GOT3 (cell line): ENCODE results near the gene MYLK.
"Not testable (repeated sequence)": the region's sequence is repeated elsewhere in the genome, so short reads cannot be mapped to it uniquely, and the experiment has no call there.

Source experiments
- DNase-seq: peaks from one replicate; lab custom pipeline; 2025; ENCODE audit warnings: mixed read lengths; lab: John Stamatoyannopoulos, UW

MYLK gene

GRCh38 chr3:123750659-123751420 lies 133.3 kb downstream of the MYLK start:
- no peak for DNase-seq

- no peak for DNase-seq
These were observed 133.9 kb downstream of the MYLK start for GRCh38 chr3:123750209-123750608.

DNA sequence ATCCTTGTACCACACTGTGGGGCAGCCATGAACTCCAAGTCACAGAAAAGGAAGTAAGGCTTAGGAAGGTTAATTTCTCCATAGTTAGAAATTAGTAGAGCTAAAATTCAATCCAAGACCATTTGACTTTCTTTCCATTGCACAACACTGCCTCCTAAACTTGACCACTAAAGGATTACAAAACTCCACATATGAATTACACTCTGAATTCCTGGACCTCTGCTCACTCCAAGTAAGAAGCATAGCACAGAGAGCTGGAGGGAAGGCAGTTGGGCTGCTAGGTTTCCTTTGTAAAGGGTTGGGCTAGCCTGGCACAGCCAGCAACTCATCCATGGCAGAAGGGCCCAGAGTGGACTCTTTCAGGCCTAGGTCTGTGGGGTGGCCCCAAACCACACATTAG lies 134.4 kb downstream of the MYLK start:
- DNase-seq: no peak

DNA sequence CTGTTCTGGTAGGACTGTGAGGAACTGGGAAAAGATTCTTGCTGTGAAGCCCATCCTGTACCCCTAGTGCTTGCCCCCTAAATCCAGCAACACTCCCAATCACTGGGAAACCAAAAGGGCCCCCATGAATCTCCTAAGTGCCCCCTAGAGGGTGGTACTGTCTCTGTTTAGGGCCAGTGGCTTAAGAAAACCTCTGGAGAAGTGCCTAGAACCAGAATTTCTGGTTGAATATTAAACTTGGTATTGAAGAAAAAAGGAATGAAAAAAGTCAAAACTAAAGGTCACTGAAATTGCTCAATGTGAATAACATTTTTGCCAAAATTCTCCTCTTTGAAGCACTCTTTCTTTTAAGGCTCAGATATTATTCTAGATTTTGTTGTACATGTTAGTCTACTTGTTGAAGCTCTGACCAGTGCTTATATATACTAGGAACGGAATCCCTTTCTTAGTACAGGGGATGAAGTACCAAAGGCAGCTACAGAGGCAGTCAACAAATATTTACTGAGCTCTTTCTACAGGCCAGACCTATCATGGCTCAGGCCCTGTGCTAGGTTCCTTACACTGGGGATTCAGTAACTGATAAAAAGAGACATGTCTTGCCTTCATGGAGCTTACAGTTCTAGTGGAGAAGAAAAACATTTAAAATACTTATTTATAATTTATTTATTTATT lies 138.8 kb downstream of the MYLK start:
- DNase-seq: no peak

DNA sequence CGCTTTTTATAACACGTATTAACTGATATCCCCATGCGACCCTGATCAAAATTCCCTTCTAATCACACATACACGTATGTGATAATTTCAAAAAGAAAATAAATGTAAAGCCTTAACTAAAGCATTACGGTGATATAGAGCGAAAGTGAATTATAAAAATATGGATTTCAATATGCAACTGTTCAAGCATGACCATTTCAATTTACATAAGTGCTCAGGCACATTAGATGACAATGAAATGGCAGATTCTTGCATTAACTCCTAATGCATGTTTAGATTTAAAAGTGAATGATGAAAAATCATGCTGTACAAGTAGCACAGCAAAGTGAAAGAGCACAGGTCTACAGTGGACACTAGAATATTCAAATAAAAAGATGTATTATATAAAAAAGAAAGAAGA lies 140.1 kb downstream of the MYLK start:
- DNase-seq: no peak

- DNase-seq: no peak
These were observed 141.0 kb downstream of the MYLK start for GRCh38 chr3:123743121-123743520.

- no peak for DNase-seq
These were observed 143.1 kb downstream of the MYLK start for GRCh38 chr3:123741041-123741511.

- no peak for DNase-seq
These were observed 143.7 kb downstream of the MYLK start for GRCh38 chr3:123740391-123740822.

DNA sequence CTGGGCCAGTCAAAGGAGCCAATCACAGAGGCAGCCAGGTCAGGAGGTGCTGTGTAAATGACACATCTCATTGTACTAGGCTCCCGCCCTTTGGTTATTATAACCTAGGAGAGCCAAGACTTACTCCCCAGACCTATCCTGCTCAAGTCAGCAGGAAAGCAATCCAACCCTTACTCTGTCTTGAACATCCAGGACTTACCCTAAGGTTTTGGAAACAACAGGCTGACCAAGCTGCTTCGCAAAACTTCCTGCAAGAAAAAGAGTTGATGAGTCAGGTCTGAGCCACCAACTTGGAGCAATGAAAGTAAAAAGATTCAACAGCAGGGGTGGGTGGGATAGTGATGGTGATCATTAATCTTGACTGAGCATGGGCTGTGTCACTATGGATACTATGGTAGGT lies 144.4 kb downstream of the MYLK start:
- DNase-seq: no peak

DNA sequence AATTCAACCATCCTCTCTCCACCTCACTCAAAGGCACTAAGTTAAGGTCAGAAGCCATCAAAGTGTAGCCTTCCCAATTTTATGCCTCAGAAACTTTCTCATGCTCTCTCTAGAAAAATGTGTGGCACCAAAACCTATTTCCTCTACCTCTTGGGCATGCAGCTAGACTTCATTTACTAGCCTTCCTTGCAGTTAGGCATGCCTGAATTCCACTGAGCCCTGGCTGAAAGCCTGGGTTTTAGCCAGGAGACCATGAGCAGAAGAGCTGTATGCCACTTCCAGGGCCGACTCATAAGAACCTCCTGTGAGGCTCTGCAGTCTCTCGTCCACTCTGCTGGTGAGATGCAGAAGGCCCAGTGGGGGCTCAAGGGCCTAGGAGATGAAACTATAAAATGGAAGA lies 145.0 kb downstream of the MYLK start:
- DNase-seq: no peak

DNA sequence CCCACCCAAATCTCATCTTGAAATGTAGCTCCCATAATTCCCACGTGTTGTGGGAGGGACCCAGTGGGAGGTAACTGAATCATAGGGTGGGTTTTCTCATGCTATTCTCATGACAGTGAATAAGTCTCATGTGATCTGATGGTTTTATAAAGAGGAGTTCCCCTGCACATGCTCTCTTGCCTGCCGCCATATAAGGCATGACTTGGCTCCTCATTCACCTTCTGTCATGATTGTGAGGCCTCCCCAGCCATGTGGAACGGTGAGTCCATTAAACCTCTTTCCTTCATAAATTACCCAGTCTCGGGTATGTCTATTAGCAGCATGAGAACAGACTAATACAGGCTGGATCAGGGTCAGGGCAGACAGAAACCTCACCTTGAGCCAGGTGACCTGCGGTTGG lies 145.6 kb downstream of the MYLK start:
- DNase-seq: not testable (repeated sequence)

GRCh38 chr3:123737168-123737567 lies 147.0 kb downstream of the MYLK start:
- no peak for DNase-seq

DNA sequence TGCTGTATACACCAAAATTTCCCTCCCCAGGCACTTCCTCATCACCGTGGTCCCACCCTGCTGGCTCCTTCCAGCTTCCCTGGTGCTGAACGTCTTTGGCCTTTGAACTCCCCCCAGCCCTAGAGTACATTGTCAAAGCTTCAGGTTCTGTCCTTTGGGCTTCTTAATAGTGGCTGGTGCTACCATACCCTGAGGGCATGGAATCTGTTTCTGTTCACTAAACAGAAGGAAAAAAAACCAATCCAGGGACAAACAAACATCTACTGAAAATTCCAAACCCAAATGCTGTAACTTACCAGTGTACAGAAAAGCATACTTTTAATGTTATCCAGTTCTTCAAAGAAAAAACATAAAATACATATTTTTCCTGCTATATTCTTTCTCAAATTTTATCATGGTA lies 148.7 kb downstream of the MYLK start:
- DNase-seq: no peak

- no peak for DNase-seq
These were observed 149.6 kb downstream of the MYLK start for GRCh38 chr3:123734527-123734902.

GRCh38 chr3:123733805-123734526 lies 150.2 kb downstream of the MYLK start:
- DNase-seq: no peak

DNA sequence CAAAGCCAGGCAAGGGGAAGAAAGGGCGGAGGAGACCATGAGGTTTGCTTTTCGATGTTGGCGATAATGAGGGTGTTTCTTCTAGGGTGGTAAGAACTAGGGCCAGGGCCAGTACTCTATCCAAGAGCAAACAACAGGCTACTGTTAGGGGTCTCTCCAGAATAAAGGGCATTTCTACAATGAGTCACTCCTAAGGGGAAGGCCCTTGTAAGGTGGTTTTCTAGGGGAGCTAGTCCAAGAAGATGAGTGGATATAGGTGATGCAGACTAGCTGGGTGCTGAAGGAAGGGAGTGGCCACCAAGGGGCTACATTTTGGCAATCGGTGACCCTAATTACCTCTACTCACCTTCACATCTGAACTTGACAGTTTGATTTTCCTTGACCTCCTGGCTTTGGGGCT lies 150.8 kb downstream of the MYLK start:
- DNase-seq: no peak

- no peak for DNase-seq
These were observed 151.7 kb downstream of the MYLK start for GRCh38 chr3:123732447-123732846.

DNA sequence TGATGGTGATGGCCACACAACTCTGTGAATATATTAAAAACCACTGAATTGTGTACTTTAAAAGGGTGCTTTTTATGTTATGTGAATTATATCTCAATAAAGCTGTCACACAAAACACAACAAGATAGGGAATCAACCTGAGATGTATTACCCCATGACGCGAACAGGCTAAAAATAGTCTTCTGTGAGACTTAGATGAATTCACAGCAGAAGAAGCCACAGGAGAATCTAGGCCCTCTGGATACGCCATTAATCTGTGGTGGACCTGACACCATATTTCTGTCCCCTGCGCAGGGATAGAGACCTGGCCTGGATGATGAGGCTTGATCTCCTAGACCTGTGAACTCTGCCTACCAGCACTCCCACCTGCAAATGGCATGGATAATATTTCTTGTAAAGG lies 153.3 kb downstream of the MYLK start:
- no peak for DNase-seq

DNA sequence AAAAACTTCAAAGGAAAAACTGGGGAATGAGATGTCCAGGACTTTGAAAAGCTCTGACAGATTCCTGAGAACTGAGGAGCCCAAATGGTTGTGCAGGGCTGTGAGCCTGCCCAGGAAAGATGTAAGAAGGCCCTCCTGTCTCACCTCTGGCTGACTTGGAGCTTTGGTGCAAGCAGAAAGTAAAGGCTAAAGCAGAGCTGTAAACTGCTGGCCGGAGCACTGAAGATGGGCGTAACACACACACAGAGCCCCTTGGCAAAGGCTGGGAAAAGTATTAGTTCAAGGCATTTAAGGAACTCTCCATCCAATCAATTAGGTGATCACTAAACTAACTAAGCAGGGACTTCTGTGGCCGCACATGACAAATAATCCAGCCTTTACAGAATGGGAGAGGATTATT lies 155.1 kb downstream of the MYLK start:
- no peak for DNase-seq

DNA sequence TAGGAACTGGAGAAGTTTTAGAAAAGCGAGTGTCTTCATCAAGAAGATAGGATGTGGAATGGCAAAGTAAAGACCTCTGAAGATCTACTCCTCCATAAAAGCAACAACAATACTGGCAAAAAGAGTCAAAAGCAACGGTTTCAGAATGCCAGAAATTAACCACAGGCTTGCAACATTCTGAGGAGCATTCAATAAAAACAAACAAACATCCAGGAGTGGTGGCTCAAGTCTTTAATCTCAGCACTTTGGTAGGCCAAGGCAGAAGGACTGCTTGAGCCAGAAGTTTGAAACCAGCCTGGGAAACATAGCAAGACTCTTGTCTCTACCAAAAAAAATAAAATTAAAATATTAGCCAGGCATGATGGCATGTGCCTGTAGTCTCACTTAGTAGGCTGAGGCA lies 156.1 kb downstream of the MYLK start:
- no peak for DNase-seq

GRCh38 chr3:123725652-123726400 lies 158.3 kb downstream of the MYLK start:
- no peak for DNase-seq

- DNase-seq: no peak
These were observed 159.8 kb downstream of the MYLK start for GRCh38 chr3:123724306-123724705.
